ENCODE measurements around the gene KAT7. TPM values are rescaled to one million over a fixed set of nuclear protein-coding genes. Genes with fewer than 3 reads are reported as not detected.

The KAT7 gene
- total RNA-seq, 2 donors from 2014 or later = 48.3 to 78.6 TPM

DNA sequence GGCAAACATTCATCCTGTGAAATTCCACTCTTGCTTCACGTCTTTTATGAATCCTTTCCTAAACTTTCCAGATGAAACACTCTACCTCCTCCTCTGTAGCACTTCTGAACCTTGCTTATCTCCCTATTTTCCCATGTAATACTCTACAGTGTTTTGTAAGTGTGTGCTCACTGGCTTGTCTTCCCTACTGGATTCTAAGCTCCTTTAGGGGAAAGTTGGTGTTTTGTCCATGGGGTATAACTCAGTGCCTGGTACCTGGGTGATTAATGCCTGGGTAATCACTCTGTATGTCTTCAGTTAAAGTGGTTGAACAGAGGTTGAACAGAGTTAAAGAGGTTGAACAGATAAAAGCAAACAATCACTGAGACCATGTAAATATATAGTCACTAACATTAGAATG is 3.8 kb upstream of the KAT7 start:
- DNase-seq (ENCODE audit: low spot score) = no peak
- WGBS = 77% methylated on average over 1 of the region's 1 CpG
- no peak for TF ChIP-seq POLR2A (IDR thresholded peaks at IDR 0.05)
- TF ChIP-seq CTCF (IDR thresholded peaks at IDR 0.05) = no peak
- no peak for TF ChIP-seq POLR2AphosphoS5 (IDR thresholded peaks at IDR 0.05)

DNA sequence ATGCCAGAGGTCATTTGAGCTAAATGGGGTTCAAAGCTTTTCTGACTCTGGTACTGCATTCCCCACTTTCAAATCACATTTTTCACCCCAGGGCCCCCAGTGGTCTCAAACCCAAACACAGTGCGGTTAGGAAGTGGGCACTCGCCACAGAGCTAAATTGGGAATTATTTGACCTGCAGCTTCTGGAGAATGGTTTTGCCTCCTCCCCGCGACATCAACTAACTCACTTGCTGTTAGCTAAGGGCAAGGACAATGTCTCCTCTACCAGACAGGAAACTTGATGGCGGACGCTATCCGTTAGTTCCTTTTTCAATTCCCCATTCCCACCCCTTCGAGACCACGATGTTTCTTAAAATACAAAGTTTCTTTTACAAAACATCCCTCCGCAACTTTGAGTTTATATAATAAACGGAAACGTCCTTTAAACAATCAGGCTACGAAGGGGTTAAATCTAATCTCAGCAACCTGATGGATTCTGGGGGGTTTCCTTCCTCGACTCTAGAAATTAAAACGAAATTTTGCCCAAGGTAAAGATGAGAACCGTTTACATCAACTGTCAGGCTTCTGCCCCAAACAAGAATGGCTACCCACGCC is 500 bp upstream of the KAT7 start:
- TF ChIP-seq CTCF (IDR thresholded peaks at IDR 0.05) (no peak), POLR2A (IDR thresholded peaks at IDR 0.05) (no peak), POLR2AphosphoS5 (IDR thresholded peaks at IDR 0.05) (no peak)
- H3K36me3 ChIP-seq = no peaks in the 10 kb centered on the region
- H3K4me1 ChIP-seq (replicated peaks) = peaks cover 11% of the 10 kb centered on the region
- no peaks in the 10 kb centered on the region for H3K9me3 ChIP-seq
- H3K4me3 ChIP-seq = peak overlapping the region; percentile 94 to 95
- peak overlapping the region; percentile 99 to 100 for H3K27ac ChIP-seq
- WGBS = 2% methylated on average over 17 of the region's 17 CpGs
- DNase-seq (ENCODE audit: low spot score) = no peak
- no peaks in the 10 kb centered on the region for H3K27me3 ChIP-seq (replicated peaks; ENCODE audit: insufficient read depth)
- intact Hi-C loops (cut with DNase I) = no loop called here

More for the DNA sequence above, 3.8 kb upstream of the KAT7 start:
- intact Hi-C loops (cut with DNase I) = no loop called here
- no peaks in the 10 kb centered on the region for H3K27me3 ChIP-seq (replicated peaks; ENCODE audit: insufficient read depth)
- no peak overlapping the region for H3K27ac ChIP-seq
- H3K9me3 ChIP-seq = no peaks in the 10 kb centered on the region
- no peak overlapping the region for H3K4me3 ChIP-seq
- H3K36me3 ChIP-seq = no peaks in the 10 kb centered on the region
- peaks cover 7% of the 10 kb centered on the region for H3K4me1 ChIP-seq (replicated peaks)

- DNase-seq (ENCODE audit: low spot score) = no peak
- Histone ChIP-seq H3K4me1 (replicated peaks) (peaks cover 11% of the 10 kb centered on the region), H3K27ac (peak overlapping the region in 1 of 2 donors; percentile 100), H3K27me3 (replicated peaks; ENCODE audit: insufficient read depth) (no peaks in the 10 kb centered on the region), H3K36me3 (peaks cover 0 to 6% of the 10 kb centered on the region in 2 donors), H3K9me3 (no peaks in the 10 kb centered on the region), H3K4me3 (peak overlapping the region; percentile 94 to 95)
- 4% methylated on average over 17 of the region's 17 CpGs for WGBS
- intact Hi-C loops (cut with DNase I) = no loop called here
- TF ChIP-seq POLR2AphosphoS5 (IDR thresholded peaks at IDR 0.05) = no peak
- TF ChIP-seq CTCF (IDR thresholded peaks at IDR 0.05) = no peak
- no peak for TF ChIP-seq POLR2A (IDR thresholded peaks at IDR 0.05)
These were observed 730 bp downstream of the KAT7 start for GRCh38 chr17:49789243-49789578.

- WGBS = 94% methylated on average over 3 of the region's 3 CpGs
- intact Hi-C loops (cut with DNase I) = no loop called here
- no peak overlapping the region for H3K27ac ChIP-seq
- no peak overlapping the region for H3K4me3 ChIP-seq
- no peaks in the 10 kb centered on the region for H3K27me3 ChIP-seq (replicated peaks; ENCODE audit: insufficient read depth)
- H3K4me1 ChIP-seq (replicated peaks) = peaks cover 6% of the 10 kb centered on the region
- no peaks in the 10 kb centered on the region for H3K9me3 ChIP-seq
- peaks cover 0 to 6% of the 10 kb centered on the region in 2 donors for H3K36me3 ChIP-seq
- DNase-seq (ENCODE audit: low spot score) = no peak
- TF ChIP-seq CTCF (IDR thresholded peaks at IDR 0.05) = no peak
- no peak for TF ChIP-seq POLR2A (IDR thresholded peaks at IDR 0.05)
- no peak for TF ChIP-seq POLR2AphosphoS5 (IDR thresholded peaks at IDR 0.05)
These were observed 4.8 kb downstream of the KAT7 start for GRCh38 chr17:49793309-49793708.

DNA sequence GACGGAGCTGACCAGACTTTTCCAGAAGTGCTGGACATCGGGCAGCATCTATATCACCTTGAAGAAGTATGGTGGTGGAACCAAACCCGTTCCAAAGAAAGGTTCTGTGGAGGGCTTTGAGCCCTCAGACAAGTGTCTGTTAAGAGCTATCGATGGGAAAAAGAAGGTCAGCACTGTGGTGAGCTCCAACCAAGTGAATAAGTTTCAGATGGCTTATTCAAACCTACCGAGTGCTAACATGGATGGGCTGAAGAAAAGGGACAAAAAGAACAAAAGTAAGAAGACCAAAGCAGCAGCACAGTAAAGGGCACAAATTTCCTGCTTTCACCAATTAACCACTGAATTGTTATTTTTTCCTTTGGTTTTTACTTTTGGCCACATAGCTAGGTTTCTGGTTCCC is 6.9 kb downstream of the KAT7 start:
- TF ChIP-seq POLR2A (IDR thresholded peaks at IDR 0.05) (no peak), POLR2AphosphoS5 (IDR thresholded peaks at IDR 0.05) (no peak), CTCF (IDR thresholded peaks at IDR 0.05) (no peak)
- H3K9me3 ChIP-seq = no peaks in the 10 kb centered on the region
- whole genome bisulfite sequencing = 87% methylated on average over 5 of the region's 5 CpGs
- H3K4me3 ChIP-seq = no peak overlapping the region
- H3K27me3 ChIP-seq (replicated peaks; ENCODE audit: insufficient read depth) = no peaks in the 10 kb centered on the region
- peaks cover 1% of the 10 kb centered on the region for H3K4me1 ChIP-seq (replicated peaks)
- no peak overlapping the region for H3K27ac ChIP-seq
- intact Hi-C loops (cut with DNase I) = no loop called here
- H3K36me3 ChIP-seq = peaks cover 0 to 17% of the 10 kb centered on the region in 2 donors
- no peak for DNase-seq (ENCODE audit: low spot score)
